COLO829 (cell line): ENCODE results near the gene CEP57.

ENCODE experiments used
- DNase-seq: peaks from one replicate; pipeline ENCODE4 v3.0.0; 2012; ENCODE audit warnings: low spot score

CEP57 gene

GRCh38 chr11:95790123-95790932 is at the start of gene CEP57:
Gene CEP57, plus strand, starts transcription at chr11:95790498. Its CDS starts 201 bp downstream, at chr11:95790699.
- DNase-seq = peak; percentile 93

- DNase-seq = no peak
Observed at GRCh38 chr11:95750101-95750500, 40.2 kb upstream of the CEP57 start.

GRCh38 chr11:95751515-95751914 is 38.8 kb upstream of the CEP57 start:
- DNase-seq = no peak

DNA sequence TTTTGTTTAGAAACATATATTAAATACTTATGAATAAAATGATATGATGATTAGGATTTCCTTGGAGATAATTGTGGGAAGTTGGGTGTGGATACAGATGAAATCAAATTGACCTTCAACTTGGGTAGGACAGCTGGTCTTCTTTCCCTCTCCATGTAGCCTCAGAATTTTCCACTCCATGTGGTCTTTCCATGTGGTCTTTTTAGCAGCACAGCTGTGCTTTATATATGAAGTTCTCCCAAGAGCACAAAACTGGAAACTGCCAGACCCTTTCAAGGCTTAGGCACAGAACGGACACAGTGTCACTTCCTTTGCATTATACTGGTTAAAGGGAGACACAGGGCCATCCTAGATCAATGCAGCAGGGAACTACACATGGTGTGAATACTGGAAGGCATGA is 29.4 kb upstream of the CEP57 start:
- no peak for DNase-seq

DNA sequence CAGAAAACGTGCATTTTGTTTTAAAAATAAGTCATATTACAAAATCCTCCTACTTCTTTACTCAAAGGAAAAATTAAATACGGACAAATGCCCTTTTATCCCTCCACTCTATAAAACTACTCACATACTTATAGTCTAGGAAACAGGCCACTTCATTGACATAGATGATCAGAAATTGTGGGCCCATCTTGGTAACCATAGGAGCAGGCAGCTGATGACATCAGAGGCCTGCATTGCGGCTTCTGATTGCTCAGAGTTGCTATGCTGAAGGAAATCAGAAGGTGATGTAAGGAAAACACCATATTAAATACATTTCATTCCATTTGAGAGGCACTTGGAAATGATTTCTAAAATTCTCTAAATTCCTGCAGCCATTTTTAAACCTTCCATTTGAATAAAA is 27.8 kb upstream of the CEP57 start:
- DNase-seq = no peak

GRCh38 chr11:95764267-95764898 is 25.9 kb upstream of the CEP57 start:
- DNase-seq = peak; percentile 67

DNA sequence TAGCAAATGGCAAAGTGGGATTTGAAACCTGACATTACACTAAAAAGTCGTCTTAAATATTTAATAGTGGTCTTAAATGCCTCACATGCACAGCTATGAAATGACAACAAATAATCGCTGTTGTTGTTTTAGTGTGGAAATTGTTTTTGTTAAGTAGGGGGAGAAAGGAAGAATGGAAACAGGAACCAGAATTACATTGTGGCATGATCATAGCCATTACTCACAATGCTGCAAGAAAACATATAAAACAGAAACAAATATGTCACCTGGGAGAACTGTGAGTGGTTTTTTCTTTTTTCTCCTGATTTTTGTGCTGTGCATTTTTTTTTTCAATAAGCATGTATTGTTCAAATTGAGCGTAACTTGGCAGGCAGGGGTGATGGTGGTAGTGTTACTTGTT is 23.6 kb upstream of the CEP57 start:
- no peak for DNase-seq

DNA sequence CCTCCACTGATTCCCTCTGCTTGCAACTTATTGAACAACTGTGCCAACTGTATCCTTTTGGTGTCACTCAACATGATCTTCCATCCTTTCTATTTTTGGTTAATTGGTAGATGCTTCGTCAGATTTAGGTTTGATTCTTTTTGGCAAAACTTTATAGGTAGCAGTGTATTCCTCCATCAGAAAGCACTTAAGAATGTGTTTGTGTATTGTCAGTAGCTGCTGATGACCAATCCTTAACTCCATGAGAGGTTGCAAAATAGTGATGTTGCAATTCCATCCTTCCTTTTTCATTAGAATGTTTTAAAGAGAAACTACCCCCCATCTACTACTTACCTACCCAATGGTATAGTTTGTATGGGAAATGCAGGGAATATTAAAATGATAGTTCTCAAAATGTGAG is 22.8 kb upstream of the CEP57 start:
- DNase-seq = no peak

GRCh38 chr11:95768521-95768920 is 21.8 kb upstream of the CEP57 start:
- no peak for DNase-seq

GRCh38 chr11:95776859-95777258 is 13.4 kb upstream of the CEP57 start:
- DNase-seq = peak; percentile 26

- DNase-seq = no peak
Observed at GRCh38 chr11:95778699-95779098, 11.6 kb upstream of the CEP57 start.

GRCh38 chr11:95780544-95780943 is 9.8 kb upstream of the CEP57 start:
- no peak for DNase-seq

DNA sequence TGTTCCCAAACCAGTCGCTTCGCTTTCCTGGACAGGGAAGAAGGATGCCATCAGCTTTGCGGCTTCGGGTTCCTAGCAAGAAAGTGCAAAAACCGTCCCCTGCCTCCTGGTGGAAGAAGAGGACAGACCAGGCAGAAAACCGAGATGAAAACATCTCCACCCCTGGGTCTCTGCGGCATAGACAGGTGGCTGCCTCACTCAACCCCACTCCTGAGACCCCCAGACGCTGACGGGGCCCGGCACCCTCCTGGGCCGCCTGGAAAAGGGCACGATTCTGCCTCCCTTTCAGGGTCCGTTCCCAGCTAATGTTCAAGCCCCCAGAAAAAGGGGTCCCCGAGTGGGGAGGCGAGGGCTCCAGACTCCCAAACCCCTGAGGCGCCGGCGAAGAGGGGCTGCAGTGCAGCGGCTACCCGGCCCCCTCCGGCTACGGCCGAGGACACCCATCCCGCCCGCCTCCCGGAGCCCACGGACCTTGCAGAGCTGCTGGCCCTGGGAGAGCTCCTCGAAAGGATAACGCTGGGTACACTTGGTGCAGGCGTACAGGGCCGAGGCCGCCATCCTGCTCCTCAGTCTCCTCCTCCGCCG is 1.3 kb upstream of the CEP57 start:
- DNase-seq = peak; percentile 24

DNA sequence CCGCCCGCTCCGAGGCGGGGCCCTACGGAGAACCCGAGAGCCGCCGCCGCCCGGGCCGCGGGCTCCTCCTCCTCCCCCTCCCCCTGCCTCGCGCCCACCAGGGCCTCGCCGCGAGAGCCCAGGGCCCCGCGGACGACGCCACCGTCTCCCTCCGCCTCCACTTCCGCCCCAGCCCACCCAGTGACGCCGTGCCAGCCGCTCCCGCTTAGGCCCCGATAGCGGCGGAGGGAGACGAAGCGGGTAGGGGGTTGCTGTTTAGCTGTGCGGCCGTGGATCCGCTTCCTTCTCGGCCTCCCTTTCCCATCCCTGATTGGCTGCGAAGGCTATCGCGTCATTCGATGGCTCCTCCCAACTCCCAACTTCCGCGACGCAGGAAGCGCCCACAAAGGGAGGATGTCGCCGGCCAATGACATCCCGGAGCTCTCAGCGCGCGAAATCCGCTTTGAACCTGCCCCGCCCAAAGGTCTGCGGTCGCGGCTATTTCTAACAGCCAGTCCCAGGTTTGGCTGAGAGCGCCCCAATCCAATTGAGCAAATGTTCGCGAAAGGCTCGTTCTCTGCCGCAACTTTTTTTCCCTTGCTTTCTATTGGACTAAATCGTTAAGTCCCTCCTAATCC is 684 bp upstream of the CEP57 start, which contains the start of gene FAM76B:
Gene FAM76B, minus strand, starts transcription at position 277 of the 617 bp plus-strand sequence. CDS start 304 bp downstream, outside the sequence.
- DNase-seq = peak; percentile 93

- DNase-seq = peak; percentile 40
Observed at GRCh38 chr11:95790933-95791708, 823 bp downstream of the CEP57 start.

DNA sequence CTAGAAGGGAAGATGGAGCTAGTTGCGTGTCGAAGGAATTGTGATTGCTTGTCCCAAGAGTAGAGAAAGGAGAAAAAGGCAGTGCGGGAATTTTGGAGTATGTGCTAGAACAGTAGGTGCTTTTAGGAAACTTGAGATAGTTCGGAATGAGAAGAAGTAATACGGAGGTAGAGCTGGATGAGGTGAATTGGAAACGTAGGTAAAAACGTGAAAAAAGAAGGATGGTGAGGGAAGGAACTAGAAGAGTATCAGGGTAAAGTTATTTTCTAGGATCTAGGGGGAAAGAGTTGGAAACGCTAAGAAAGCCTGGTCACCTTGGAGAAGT is 1.4 kb downstream of the CEP57 start:
- no peak for DNase-seq

DNA sequence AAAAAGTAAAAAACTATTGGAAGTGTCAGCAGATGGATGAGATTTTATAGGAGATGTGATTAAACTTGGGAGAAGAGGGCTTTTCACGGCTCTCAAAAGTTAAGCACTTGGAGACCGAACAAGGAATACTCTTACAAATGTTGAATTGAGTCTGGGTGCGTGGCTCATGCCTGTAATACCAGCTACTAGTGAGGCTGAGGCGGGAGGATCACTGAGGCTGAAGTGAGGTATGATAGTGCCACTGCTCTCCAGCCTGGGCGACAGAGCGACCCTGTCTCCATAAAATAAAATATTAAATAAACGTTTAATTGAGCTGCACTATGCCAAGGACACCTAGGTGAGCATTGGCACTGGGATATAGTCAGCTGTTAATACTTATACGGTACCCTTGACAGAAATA is 1.9 kb downstream of the CEP57 start:
- DNase-seq = no peak

DNA sequence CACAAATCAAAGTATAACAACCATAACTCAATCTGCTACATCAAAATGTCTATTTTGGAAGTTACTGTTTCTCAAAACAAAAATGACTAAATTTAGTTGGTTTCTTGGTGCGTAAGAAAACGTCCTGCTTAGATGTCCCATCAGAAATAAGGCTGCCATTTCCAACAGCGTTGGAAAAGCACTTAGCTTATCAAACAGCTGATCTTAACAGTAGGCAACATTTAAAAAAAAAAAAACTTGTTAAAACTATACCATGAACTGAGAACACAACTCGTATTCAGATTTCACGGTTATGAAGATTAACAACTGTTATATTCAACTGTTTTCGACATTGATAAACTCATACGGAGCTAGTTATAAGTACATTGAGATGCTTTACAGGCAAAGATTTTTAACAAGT is 2.4 kb downstream of the CEP57 start:
- DNase-seq = no peak

DNA sequence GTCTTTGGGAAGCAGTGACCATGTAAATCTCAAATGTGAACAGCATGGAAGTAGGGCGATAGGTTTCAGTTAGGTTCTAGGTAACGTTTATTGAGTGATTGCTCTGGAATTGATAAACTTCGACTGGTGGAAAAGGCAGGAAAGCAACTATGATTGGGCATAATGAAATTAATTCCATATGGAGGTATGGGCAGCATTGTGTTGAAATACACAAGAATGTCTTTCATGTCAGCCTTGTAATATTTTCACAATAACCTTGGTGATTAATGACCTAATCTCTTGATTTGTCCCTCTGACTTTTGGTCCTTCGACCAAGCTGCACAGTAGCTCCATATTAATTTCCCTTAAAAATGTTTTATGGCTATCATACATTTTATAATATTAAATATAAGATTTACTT is 2.8 kb downstream of the CEP57 start:
- DNase-seq = no peak

DNA sequence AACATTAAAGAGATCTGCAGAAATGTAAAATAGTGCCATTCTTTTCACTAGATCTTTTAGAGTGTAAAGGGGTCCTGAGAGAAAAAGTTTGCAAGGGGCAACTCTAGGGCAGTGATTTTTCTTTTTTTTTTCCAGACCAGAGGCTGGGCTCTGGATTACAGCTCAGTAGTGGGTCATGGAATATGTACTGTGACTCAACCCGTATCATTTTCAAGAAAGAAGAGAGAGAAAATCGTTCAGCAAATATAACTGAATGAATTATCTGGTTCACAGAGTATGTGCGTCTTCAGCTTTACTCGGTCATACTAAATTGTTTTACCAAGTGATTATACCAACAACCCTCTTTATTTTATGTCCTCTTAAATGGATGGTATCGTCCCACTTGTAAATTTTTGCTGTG is 3.8 kb downstream of the CEP57 start:
- DNase-seq = no peak

DNA sequence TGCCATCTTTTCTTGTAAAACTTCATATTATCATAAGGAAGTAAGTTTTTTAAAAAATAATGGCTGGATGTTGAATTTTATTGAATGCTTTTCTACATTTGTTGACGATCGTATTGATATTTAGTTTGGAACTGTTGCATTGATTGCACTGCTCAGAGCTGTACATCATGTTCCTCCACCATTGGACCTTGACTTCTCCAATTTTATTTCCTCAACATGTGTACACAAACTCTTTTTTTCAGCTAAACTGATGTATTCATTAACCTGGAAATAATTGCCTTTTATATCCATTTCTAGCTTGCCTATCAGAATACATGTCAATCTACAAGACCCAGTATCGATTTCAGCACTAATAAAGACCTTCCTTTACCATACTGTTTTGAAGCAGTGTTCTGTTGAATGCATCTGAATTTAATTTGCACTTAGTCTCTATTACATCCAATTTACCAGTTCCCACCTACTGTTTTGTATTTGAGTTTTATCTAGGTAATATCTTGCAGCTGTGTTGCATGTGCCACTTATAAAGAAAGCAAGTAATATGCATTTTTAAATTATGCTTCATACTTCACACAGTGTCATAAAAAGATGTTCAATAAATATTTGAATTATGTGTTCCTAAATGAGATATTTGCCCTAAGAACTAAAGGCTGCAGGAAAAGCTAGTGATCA is 5.5 kb downstream of the CEP57 start:
- no peak for DNase-seq

DNA sequence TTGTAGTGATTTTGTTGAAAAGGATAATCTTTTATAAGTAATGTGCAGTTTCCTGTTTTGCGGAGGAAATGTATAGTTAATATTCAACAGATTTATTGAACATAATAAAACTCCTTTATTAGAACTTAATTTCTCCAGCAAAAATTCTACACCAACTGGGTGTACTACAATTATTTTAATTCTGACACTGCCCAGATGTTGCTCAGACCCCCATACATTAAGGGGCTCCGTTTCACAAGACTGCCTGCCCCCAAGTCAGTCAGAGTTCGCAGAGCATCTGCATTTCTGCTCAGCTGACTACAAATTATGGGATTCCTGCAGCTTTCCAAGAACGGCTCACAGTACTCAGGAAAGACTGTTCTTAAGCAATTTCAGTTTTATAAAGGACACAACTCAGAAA is 6.2 kb downstream of the CEP57 start:
- no peak for DNase-seq
